ENCODE results near the gene NLRP13. TPM values are rescaled to one million over a fixed set of nuclear protein-coding genes. Genes with fewer than 3 reads are reported as not detected.
"Not testable (repeated sequence)": the region's sequence is repeated elsewhere in the genome, so short reads cannot be mapped to it uniquely, and the experiment has no call there.

NLRP13 gene
- total RNA-seq, 4 donors from 2014 or later = not detected

DNA sequence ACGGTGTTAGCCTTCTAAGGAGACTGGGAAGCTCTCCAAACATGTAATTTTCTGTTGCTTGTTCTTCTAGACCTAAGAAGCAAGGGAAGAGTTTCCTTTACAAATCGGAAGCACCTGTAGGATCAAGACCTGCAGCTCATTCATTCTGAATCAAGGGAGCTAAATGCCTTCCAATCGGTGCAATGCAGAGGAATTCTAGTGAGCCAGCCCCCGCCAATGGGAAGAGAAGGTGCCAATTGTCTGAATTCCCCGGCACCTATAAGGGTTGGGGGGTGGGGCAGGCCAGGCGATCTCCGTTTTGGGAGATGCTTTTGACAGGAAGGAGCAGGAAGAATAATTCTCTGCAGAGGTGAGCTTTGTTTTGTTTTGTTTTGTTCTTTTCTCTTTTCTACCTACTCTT, 7.1 kb upstream of the NLRP13 start:
- Histone ChIP-seq H3K27ac (no peak overlapping the region), H3K4me3 (no peak overlapping the region), H3K9me3 (peaks cover 0 to 7% (median 0%) of the 10 kb centered on the region in 3 donors), H3K4me1 (no peaks in the 10 kb centered on the region), H3K36me3 (no peaks in the 10 kb centered on the region), H3K27me3 (no peaks in the 10 kb centered on the region)
- no peak for TF ChIP-seq POLR2A (IDR thresholded peaks at IDR 0.05)
- TF ChIP-seq POLR2AphosphoS5 (IDR thresholded peaks at IDR 0.05) = no peak
- TF ChIP-seq, protein P1, sequence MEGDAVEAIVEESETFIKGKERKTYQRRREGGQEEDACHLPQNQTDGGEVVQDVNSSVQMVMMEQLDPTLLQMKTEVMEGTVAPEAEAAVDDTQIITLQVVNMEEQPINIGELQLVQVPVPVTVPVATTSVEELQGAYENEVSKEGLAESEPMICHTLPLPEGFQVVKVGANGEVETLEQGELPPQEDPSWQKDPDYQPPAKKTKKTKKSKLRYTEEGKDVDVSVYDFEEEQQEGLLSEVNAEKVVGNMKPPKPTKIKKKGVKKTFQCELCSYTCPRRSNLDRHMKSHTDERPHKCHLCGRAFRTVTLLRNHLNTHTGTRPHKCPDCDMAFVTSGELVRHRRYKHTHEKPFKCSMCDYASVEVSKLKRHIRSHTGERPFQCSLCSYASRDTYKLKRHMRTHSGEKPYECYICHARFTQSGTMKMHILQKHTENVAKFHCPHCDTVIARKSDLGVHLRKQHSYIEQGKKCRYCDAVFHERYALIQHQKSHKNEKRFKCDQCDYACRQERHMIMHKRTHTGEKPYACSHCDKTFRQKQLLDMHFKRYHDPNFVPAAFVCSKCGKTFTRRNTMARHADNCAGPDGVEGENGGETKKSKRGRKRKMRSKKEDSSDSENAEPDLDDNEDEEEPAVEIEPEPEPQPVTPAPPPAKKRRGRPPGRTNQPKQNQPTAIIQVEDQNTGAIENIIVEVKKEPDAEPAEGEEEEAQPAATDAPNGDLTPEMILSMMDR (IDR thresholded peaks at IDR 0.05) = no peak
- TF ChIP-seq EP300 (IDR thresholded peaks at IDR 0.05) = no peak
- 42 to 67% methylated on average over 2 to 6 of the region's 7 CpGs for WGBS, 2 donors (ENCODE audit: low coverage in 1 of 2)
- no peak for ATAC-seq

DNA sequence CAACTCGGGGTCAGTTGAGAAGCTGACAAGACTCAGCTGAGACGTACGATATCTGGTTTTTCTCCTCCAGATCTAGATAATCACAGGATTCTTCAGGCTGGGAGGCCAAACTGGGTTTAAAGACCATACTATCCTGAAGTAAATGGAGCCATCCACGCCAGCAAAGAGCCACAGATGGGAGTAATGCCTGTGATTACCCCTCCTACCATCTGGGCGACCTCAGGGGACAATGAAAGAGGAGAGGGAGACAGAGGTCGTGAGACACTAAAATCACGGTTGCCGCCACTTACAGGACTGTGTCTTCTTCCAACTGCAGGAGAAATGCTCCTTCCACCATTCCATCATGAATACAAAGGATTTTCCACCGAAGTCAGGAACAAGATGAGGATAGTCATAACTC, 3.1 kb upstream of the NLRP13 start:
- TF ChIP-seq POLR2A (IDR thresholded peaks at IDR 0.05) (no peak), EP300 (IDR thresholded peaks at IDR 0.05) (no peak)
- TF ChIP-seq, protein P1 (IDR thresholded peaks at IDR 0.05) = no peak
- no peak overlapping the region for H3K4me3 ChIP-seq
- WGBS, 2 donors (ENCODE audit: low coverage in 1 of 2) = 55 to 60% methylated on average over 4 to 7 of the region's 9 CpGs
- peaks cover 7% of the 10 kb centered on the region for H3K27me3 ChIP-seq
- no peak overlapping the region for H3K27ac ChIP-seq
- no peaks in the 10 kb centered on the region for H3K4me1 ChIP-seq
- peaks cover 0 to 13% (median 0%) of the 10 kb centered on the region in 3 donors for H3K9me3 ChIP-seq
- no peaks in the 10 kb centered on the region for H3K36me3 ChIP-seq
- ATAC-seq = no peak

DNA sequence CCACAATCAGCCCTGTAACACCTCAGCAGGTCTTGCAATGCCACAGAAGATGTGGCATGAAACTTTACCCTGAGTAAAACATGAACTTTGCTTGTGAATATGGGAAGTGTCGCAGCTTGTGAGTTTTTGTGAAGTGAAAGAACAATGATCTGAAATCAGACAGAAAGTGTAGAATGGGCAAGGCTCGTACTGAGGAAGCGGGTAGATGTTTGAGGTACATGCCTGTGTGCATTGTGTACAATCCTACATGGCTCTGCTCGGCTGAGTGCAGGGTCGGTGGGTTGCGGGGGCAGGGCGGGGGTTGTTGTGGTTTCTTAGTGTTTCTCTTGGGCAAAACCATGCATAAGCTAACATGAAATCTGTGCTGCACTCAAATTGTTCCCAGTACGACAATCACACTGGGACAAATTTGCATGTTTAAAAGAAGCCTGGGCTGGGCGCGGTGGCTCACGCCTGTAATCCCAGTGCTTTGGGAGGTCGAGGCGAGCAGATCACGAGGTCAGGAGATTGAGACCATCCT, 1.1 kb downstream of the NLRP13 start:
- Histone ChIP-seq H3K27ac (no peak overlapping the region), H3K9me3 (peaks cover 0 to 6% (median 0%) of the 10 kb centered on the region in 3 donors), H3K27me3 (peaks cover 7% of the 10 kb centered on the region), H3K36me3 (no peaks in the 10 kb centered on the region), H3K4me1 (no peaks in the 10 kb centered on the region), H3K4me3 (no peak overlapping the region)
- TF ChIP-seq POLR2A (IDR thresholded peaks at IDR 0.05) = no peak
- no peak for TF ChIP-seq EP300 (IDR thresholded peaks at IDR 0.05)
- no peak for TF ChIP-seq POLR2AphosphoS5 (IDR thresholded peaks at IDR 0.05)
- WGBS, 2 donors (ENCODE audit: low coverage in 1 of 2) = 76 to 77% methylated on average over 7 to 13 of the region's 14 CpGs
- no peak for ATAC-seq

DNA sequence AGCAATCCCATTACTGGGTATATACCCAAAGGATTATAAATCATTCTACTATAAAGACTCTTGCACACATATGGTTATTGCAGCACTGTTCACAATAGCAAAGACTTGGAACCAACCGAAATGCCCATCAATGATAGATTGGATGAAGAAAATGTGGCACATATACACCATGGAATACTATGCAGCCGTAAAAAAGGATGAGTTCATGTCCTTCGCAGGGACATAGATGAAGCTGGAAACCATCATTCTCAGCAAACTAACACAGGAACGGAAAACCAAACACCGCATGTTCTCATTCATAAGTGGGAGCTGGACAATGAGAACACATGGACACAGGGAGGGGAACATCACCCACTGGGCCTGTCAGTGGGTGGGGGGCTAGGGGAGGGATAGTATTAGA, 2.9 kb downstream of the NLRP13 start:
- not testable (repeated sequence) for H3K4me3 ChIP-seq, H3K4me1 ChIP-seq, H3K27ac ChIP-seq, ATAC-seq, H3K36me3 ChIP-seq
- Histone ChIP-seq H3K9me3 (peaks cover 0 to 15% (median 0%) of the 10 kb centered on the region in 3 donors), H3K27me3 (peaks cover 20% of the 10 kb centered on the region)
- 73 to 89% methylated on average over 5 of the region's 5 CpGs for WGBS, 2 donors (ENCODE audit: low coverage in 1 of 2)

DNA sequence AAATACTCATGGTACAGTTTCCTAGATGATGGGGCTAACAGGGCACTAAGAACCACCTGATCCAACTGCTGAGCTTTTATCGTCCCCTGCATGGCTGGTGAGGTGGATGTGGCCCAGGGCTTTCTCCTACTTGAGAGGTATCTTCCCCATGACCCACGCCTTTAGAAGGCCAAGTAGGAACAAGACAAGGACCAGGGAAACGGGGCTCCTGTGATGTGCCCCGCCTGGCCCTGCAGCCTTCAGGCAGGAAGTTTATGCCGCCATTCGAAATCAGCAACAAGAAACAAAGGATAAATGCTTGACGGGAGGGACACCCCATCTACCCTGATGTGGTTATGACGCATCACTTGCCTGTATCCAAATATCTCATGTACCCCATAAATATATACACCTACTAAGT, 4.1 kb downstream of the NLRP13 start:
- TF ChIP-seq POLR2A (IDR thresholded peaks at IDR 0.05) = no peak
- TF ChIP-seq, protein P1 (IDR thresholded peaks at IDR 0.05) = no peak
- TF ChIP-seq POLR2AphosphoS5 (IDR thresholded peaks at IDR 0.05) = no peak
- no peak for TF ChIP-seq EP300 (IDR thresholded peaks at IDR 0.05)
- H3K27me3 ChIP-seq = peaks cover 17% of the 10 kb centered on the region
- WGBS, 2 donors (ENCODE audit: low coverage in 1 of 2) = 53 to 73% methylated on average over 5 to 6 of the region's 8 CpGs
- H3K4me1 ChIP-seq = no peaks in the 10 kb centered on the region
- H3K36me3 ChIP-seq = no peaks in the 10 kb centered on the region
- peaks cover 0 to 14% (median 0%) of the 10 kb centered on the region in 3 donors for H3K9me3 ChIP-seq
- no peak overlapping the region for H3K27ac ChIP-seq
- no peak for ATAC-seq
- H3K4me3 ChIP-seq = no peak overlapping the region

DNA sequence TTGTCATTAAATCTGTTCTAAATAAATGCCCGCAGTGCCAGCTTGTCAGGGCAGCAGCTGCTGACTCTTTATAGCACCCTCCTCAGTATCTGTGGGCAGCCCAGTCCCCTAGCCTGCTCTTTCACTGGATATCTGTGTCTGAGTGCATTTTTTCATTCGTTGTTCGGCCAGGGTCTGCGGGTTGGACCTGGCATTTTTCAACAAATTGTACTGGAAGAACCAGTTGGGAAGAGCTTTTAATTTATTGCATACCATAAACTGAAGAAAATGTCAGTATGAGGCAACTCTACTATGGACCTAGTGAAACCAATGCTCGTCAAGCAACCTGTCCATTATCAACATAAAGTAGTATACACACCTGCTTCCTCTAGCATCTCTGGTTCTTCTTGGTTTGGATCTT, 8.6 kb downstream of the NLRP13 start:
- no peak for ATAC-seq
- no peaks in the 10 kb centered on the region for H3K36me3 ChIP-seq
- no peak overlapping the region for H3K27ac ChIP-seq
- peaks cover 0 to 22% (median 0%) of the 10 kb centered on the region in 3 donors for H3K9me3 ChIP-seq
- H3K27me3 ChIP-seq = peaks cover 25% of the 10 kb centered on the region
- WGBS, 2 donors (ENCODE audit: low coverage in 1 of 2) = 61 to 67% methylated on average over 1 to 5 of the region's 5 CpGs
- H3K4me1 ChIP-seq = no peaks in the 10 kb centered on the region
- H3K4me3 ChIP-seq = no peak overlapping the region
- no peak for TF ChIP-seq EP300 (IDR thresholded peaks at IDR 0.05)
- no peak for TF ChIP-seq POLR2AphosphoS5 (IDR thresholded peaks at IDR 0.05)
- TF ChIP-seq POLR2A (IDR thresholded peaks at IDR 0.05) = no peak
- TF ChIP-seq, protein P1 (IDR thresholded peaks at IDR 0.05) = no peak

All from gastroesophageal sphincter (tissue), 4 donors.